ENCODE results near the gene OR2T6.
"Not testable (repeated sequence)": the region's sequence is repeated elsewhere in the genome, so short reads cannot be mapped to it uniquely, and the experiment has no call there.

The OR2T6 gene

DNA sequence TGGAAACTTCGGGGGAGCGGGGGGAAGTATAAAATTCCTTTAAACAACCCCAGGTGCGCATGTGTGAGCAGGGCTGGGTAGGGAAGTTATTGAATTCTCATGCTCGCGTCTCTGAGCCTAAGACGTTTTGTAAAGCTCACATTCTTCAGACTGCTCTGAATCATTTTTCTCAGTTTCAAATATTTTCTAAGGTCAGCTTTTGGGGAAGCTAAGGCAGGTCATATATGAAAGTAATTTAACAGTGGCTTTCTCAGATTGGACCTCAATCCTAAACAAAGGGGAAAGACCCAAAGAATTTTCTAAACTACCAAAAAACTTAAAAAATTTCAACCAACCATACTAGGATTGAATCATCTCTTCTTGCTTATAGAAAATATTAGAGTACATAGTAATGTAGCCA lies 59.4 kb downstream of the OR2T6 start:
- DNase-seq, result not testable (repeated sequence)

GRCh38 chr1:248436303-248436702 lies 60.8 kb downstream of the OR2T6 start:
- not testable (repeated sequence) for DNase-seq

GRCh38 chr1:248438668-248439067 lies 63.1 kb downstream of the OR2T6 start:
- DNase-seq, result not testable (repeated sequence)

- DNase-seq, result not testable (repeated sequence)
These were observed 63.7 kb downstream of the OR2T6 start for GRCh38 chr1:248439283-248439682.
